Transverse colon (tissue), 4 donors: Measurements from ENCODE around the gene PTER. TPM values are rescaled to one million over a fixed set of nuclear protein-coding genes. Genes with fewer than 3 reads are reported as not detected.

ENCODE experiments used
- DNase-seq: peaks from one replicate; pipeline ENCODE4 v3.0.0-alpha.2; 2019
- H3K27ac ChIP-seq, 4 donors: fragments of 200-600 bp; sonication (generic); 2 replicates each; pipeline ENCODE4 v1.5.1; 2016 to 2018; ENCODE audit warnings: inconsistent platforms in 4 of 4
- H3K27me3 ChIP-seq: fragments of 200-600 bp; sonication (generic); 2 replicates; pipeline ENCODE4 v1.5.1; 2017; ENCODE audit warnings: inconsistent platforms
- H3K36me3 ChIP-seq, 4 donors: fragments of 200-600 bp; sonication (generic); 2 replicates each; pipeline ENCODE4 v1.5.1; 2017 to 2019; ENCODE audit warnings: inconsistent platforms in 4 of 4
- H3K4me1 ChIP-seq, 4 donors: fragments of 200-600 bp; sonication (generic); 2 replicates each; pipeline ENCODE4 v1.5.1; 2017 to 2020; ENCODE audit warnings: inconsistent platforms in 4 of 4
- H3K4me3 ChIP-seq, 4 donors: fragments of 200-600 bp; sonication (generic); 1 replicate in 1 of 4; 2 replicates in 3 of 4; pipeline versions ENCODE4 v1.5.1 to v1.6.1; 2017 to 2019; ENCODE audit warnings: inconsistent platforms in 4 of 4
- H3K9me3 ChIP-seq, 2 donors: fragments of 200-600 bp; sonication (generic); 2 replicates each; pipeline ENCODE4 v1.5.1; 2017 to 2019; ENCODE audit warnings: inconsistent platforms in 2 of 2
- EP300 ChIP-seq: sonication (generic); formaldehyde crosslinking; IDR thresholded peaks from one replicate; pipeline ENCODE4 v1.6.1; 2017; ENCODE audit warnings: antibody characterized with exemption, low read depth
- POLR2A ChIP-seq: fragments of 450-650 bp; IDR thresholded peaks from one replicate; pipeline ENCODE4 v1.6.1; 2016; ENCODE audit warnings: antibody characterized with exemption, mild to moderate bottlenecking, moderate library complexity
- POLR2AphosphoS5 ChIP-seq, 3 donors: sonication (generic); formaldehyde crosslinking; IDR thresholded peaks; one replicate each; pipeline ENCODE4 v1.6.1; 2016; ENCODE audit warnings: antibody characterized with exemption in 3 of 3
- WGBS, 2 donors: methylation state at CpG; one replicate each; pipeline ENCODE4 v1.1.5; 2018; ENCODE audit warnings: low coverage in 1 of 2; 5-methylcytosine and 5-hydroxymethylcytosine counted together
- in situ Hi-C, 4 donors: fragments of 200-750 bp; cut with MboI; loops; one replicate each; pipeline versions ENCODE4 v1.15.0 to v1.15.1; 2017; ENCODE audit warnings: low sequenced_read_pairs in 3 of 4, low pct_ligation_motif_present in 1 of 4, low pct_unique_long_range_greater_than_20kb in 1 of 4
- intact Hi-C: fragments of 100-400 bp; cut with DNase I; formaldehyde crosslinking; loops from one replicate; pipeline ENCODE4 v1.15.1; 2023; ENCODE audit warnings: low total_unique reads
- total RNA-seq, 4 donors: library from RNA; depleted of rRNA; stranded (reverse); fragments of >200 nt; gene quantifications; one replicate each; pipeline ENCODE4 v1.1.0, GENCODE V29; 2016
- TF ChIP-seq, protein P1 (sequence below), 5 experiments: fragments of 200-600 bp in 3 of 5; fragments of 450-650 bp in 2 of 5; sonication (generic) in 3 of 5; IDR thresholded peaks; 1 replicate in 2 of 5; 2 replicates in 3 of 5; pipeline ENCODE4 v1.5.1; 2016 to 2017; ENCODE audit warnings: antibody characterized with exemption in 5 of 5, inconsistent platforms in 3 of 5, mild to moderate bottlenecking in 2 of 5, moderate library complexity in 1 of 5

PTER gene
- total RNA-seq, 4 donors from 2014 or later: 14.3 to 23.2 (median 19.1) TPM

DNA sequence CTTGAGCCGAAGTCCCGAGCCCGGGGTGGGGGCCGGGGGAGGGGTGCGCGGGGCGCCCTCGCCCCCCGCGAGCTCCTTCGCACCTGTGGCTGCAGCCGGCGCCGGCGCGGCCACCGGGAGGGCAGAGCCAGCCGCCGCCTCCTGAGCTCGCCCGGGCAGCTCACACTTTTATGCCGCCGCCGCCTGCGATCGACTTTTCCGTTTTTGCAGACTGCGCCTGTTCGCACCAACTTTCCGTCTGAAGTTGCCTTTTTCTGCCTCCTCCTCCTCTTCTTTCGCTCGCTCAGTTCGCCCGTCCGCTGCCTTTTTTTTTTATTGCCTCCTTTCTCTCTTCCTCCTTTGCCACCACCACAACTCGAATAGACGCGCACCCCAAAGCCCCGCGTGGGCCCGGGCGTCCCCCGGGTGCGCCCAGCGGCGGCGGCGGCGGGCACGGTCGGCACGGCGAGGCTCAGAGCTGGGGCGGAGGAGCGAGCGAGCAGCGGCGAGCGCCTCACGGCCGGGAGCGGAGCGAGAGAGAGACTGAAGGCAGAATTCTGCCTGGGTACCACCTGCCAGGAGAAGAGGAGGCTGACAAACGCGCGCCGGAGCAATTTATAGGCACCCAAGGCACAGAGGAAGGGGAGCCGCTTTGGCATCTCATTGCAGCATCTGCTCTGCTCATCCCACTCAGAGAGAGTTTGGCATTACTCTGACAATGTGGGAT, 84.7 kb downstream of the PTER start, which contains the start of gene C1QL3:
TSS of gene C1QL3 (minus strand) at position 569 of the 706 bp plus-strand sequence. CDS start 814 bp downstream, outside the sequence.
- H3K4me3 ChIP-seq: peak within 1 kb of the TSS; percentile 9 to 53 (median 42)
- TF ChIP-seq POLR2AphosphoS5 (IDR thresholded peaks at IDR 0.05) (no peak), POLR2A (no peak), EP300 (no peak)
- TF ChIP-seq, protein P1, sequence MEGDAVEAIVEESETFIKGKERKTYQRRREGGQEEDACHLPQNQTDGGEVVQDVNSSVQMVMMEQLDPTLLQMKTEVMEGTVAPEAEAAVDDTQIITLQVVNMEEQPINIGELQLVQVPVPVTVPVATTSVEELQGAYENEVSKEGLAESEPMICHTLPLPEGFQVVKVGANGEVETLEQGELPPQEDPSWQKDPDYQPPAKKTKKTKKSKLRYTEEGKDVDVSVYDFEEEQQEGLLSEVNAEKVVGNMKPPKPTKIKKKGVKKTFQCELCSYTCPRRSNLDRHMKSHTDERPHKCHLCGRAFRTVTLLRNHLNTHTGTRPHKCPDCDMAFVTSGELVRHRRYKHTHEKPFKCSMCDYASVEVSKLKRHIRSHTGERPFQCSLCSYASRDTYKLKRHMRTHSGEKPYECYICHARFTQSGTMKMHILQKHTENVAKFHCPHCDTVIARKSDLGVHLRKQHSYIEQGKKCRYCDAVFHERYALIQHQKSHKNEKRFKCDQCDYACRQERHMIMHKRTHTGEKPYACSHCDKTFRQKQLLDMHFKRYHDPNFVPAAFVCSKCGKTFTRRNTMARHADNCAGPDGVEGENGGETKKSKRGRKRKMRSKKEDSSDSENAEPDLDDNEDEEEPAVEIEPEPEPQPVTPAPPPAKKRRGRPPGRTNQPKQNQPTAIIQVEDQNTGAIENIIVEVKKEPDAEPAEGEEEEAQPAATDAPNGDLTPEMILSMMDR (IDR thresholded peaks at IDR 0.05): no peak
- in situ Hi-C loops (loop anchor here in 1 of 4 donors (25.0 kb wide), 1 partner anchor 634 kb away; no protein-coding TSS in a partner anchor), intact Hi-C loops (no loop called here)
- 2 to 6% methylated on average over 5 to 61 of the region's 68 CpGs for WGBS, 2 donors
- H3K9me3 ChIP-seq: no peaks in the 10 kb centered on the region
- H3K27ac ChIP-seq: no peak within 1 kb of the TSS
- peaks cover 49% of the 10 kb centered on the region for H3K27me3 ChIP-seq
- H3K4me1 ChIP-seq: peaks cover 5 to 25% (median 20%) of the 10 kb centered on the region in 4 donors
- no peak for DNase-seq
- no peaks in the 10 kb centered on the region for H3K36me3 ChIP-seq

DNA sequence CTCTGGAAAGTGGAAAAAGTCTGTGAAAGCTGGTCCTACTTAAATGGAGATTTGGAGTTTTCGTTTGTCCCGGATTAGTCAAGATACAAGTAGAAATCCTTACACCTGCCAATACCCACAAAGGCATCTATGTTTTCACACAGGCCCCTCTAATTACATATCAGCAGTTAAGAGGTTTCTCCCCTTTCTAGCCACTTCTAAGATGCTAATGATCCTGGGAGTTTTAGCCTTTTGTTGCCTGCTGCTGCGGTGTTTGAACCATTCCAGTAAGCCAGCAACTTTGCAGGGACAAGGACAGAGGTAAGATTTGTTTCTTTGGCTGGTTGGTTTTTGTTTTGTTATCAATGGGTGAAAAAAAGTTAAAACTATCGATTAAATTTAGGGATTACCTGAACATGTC, 90.6 kb downstream of the PTER start:
- intact Hi-C loops (no loop called here), in situ Hi-C loops (loop anchor here in 1 of 4 donors (25.0 kb wide), 1 partner anchor 640 kb away; no protein-coding TSS in a partner anchor)
- WGBS, 2 donors: 83 to 89% methylated on average over 4 of the region's 4 CpGs
- no peak for TF ChIP-seq EP300
- TF ChIP-seq POLR2A: no peak
- no peak for TF ChIP-seq POLR2AphosphoS5 (IDR thresholded peaks at IDR 0.05)
- TF ChIP-seq, protein P1 (IDR thresholded peaks at IDR 0.05): no peak
- H3K36me3 ChIP-seq: no peaks in the 10 kb centered on the region
- H3K4me3 ChIP-seq: no peak overlapping the region
- no peak for DNase-seq
- H3K27ac ChIP-seq: no peak overlapping the region
- no peaks in the 10 kb centered on the region for H3K4me1 ChIP-seq
- H3K27me3 ChIP-seq: peaks cover 7% of the 10 kb centered on the region
- no peaks in the 10 kb centered on the region for H3K9me3 ChIP-seq

DNA sequence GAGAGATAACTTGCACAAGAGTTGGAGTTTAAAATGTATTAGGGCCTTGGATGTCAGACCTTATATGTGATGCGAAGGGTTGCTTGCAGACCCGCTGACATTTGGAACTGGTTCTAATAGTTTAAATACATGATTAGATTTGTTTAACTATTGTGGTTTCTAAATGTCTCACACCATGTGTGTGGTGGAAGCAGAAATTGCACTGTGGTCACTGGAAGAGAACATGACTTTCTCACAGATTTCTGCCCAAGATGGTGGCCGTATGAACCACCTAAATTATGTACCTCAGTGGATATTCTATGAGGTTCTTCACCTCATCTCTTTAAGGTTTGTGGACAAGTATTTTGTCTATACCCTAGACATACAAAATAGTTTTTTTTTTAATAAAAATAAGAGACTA, 93.0 kb downstream of the PTER start:
- no peak for DNase-seq
- 57 to 68% methylated on average over 2 to 3 of the region's 3 CpGs for WGBS, 2 donors
- Histone ChIP-seq H3K4me3 (no peak overlapping the region), H3K36me3 (no peaks in the 10 kb centered on the region), H3K9me3 (no peaks in the 10 kb centered on the region), H3K27me3 (no peaks in the 10 kb centered on the region), H3K27ac (no peak overlapping the region), H3K4me1 (no peaks in the 10 kb centered on the region)
- in situ Hi-C loops (loop anchor here in 1 of 4 donors (25.0 kb wide), 1 partner anchor 643 kb away; no protein-coding TSS in a partner anchor), intact Hi-C loops (no loop called here)
- TF ChIP-seq POLR2A (no peak), EP300 (no peak), POLR2AphosphoS5 (IDR thresholded peaks at IDR 0.05) (no peak)
- TF ChIP-seq, protein P1 (IDR thresholded peaks at IDR 0.05): no peak

DNA sequence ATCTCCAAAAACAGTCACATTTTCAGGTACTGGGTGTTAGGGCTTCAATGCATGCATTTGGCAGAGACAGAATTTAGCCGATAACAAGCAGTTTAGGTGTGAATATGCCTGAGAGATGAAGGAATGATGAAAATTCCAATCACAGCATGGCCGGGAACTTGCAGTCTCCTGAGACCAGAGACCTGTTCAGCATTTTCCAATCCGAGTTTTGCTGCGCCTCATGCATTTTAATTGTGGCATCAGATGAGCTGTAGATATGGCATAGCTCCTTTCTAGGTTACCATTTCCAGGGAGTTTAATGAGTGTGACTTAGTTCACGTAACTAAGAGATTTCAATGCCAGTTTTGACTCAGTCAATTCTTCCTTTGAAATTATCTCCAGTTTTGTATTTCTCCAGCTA, 99.3 kb downstream of the PTER start:
- Histone ChIP-seq H3K4me1 (no peaks in the 10 kb centered on the region), H3K27ac (no peak overlapping the region), H3K9me3 (no peaks in the 10 kb centered on the region), H3K36me3 (no peaks in the 10 kb centered on the region), H3K4me3 (no peak overlapping the region), H3K27me3 (no peaks in the 10 kb centered on the region)
- DNase-seq: no peak
- 91 to 94% methylated on average over 2 to 5 of the region's 5 CpGs for WGBS, 2 donors
- in situ Hi-C loops (loop anchor here in 1 of 4 donors (25.0 kb wide), 1 partner anchor 649 kb away; no protein-coding TSS in a partner anchor), intact Hi-C loops (no loop called here)
- no peak for TF ChIP-seq EP300
- TF ChIP-seq, protein P1 (IDR thresholded peaks at IDR 0.05): no peak
- TF ChIP-seq POLR2A: no peak
- no peak for TF ChIP-seq POLR2AphosphoS5 (IDR thresholded peaks at IDR 0.05)
